ENCODE results near the gene ARSG.
A peak's percentile ranks its signal among the peaks of the same experiment; 100 is the strongest.
"Not testable (repeated sequence)": the region's sequence is repeated elsewhere in the genome, so short reads cannot be mapped to it uniquely, and the experiment has no call there.

The ARSG gene

GRCh38 chr17:68347380-68347779 is 56.1 kb downstream of the ARSG start:
- Histone ChIP-seq H3K79me2 (ENCODE audit: control insufficient read depth, low read length) (no peaks in the 10 kb centered on the region), H3K9me2 (replicated peaks; ENCODE audit: control insufficient read depth, low read length) (no peaks in the 10 kb centered on the region), H3K4me1 (ENCODE audit: control insufficient read depth, low read length) (peaks cover 26% of the 10 kb centered on the region), H3K4me2 (ENCODE audit: low read length) (peak overlapping the region; percentile 59), H3K27ac (ENCODE audit: low read depth, low read length) (no peak overlapping the region), H3F3A (ENCODE audit: control insufficient read depth, insufficient read depth) (no peaks in the 10 kb centered on the region), H3K27me3 (ENCODE audit: control insufficient read depth, low read length) (no peaks in the 10 kb centered on the region), H4K20me1 (ENCODE audit: control insufficient read depth, insufficient read depth, low read depth, low read length) (no peaks in the 10 kb centered on the region), H3K4me3 (ENCODE audit: low read length) (no peak overlapping the region), H3K9me3 (ENCODE audit: control insufficient read depth, insufficient read depth, low read length) (no peaks in the 10 kb centered on the region), H3K36me3 (ENCODE audit: control insufficient read depth, low read length) (no peaks in the 10 kb centered on the region)
- TF ChIP-seq CTCF (IDR thresholded peaks at IDR 0.05; ENCODE audit: low read depth, low read length, poor library complexity, severe bottlenecking) = no peak
- no peak for TF ChIP-seq EZH2phosphoT487 (IDR thresholded peaks at IDR 0.05; ENCODE audit: borderline replicate concordance, low read length)

GRCh38 chr17:68349157-68349556 is 57.9 kb downstream of the ARSG start:
- H3K9me3 ChIP-seq (ENCODE audit: control insufficient read depth, insufficient read depth, low read length) = no peaks in the 10 kb centered on the region
- H4K20me1 ChIP-seq (ENCODE audit: control insufficient read depth, insufficient read depth, low read depth, low read length) = no peaks in the 10 kb centered on the region
- no peaks in the 10 kb centered on the region for H3K9me2 ChIP-seq (replicated peaks; ENCODE audit: control insufficient read depth, low read length)
- H3K79me2 ChIP-seq (ENCODE audit: control insufficient read depth, low read length) = no peaks in the 10 kb centered on the region
- no peak overlapping the region for H3K4me3 ChIP-seq (ENCODE audit: low read length)
- H3K4me2 ChIP-seq (ENCODE audit: low read length) = no peak overlapping the region
- H3K4me1 ChIP-seq (ENCODE audit: control insufficient read depth, low read length) = peaks cover 25% of the 10 kb centered on the region
- no peaks in the 10 kb centered on the region for H3K36me3 ChIP-seq (ENCODE audit: control insufficient read depth, low read length)
- H3K27me3 ChIP-seq (ENCODE audit: control insufficient read depth, low read length) = no peaks in the 10 kb centered on the region
- no peak for TF ChIP-seq EZH2phosphoT487 (IDR thresholded peaks at IDR 0.05; ENCODE audit: borderline replicate concordance, low read length)
- no peak for TF ChIP-seq CTCF (IDR thresholded peaks at IDR 0.05; ENCODE audit: low read depth, low read length, poor library complexity, severe bottlenecking)
- H3K27ac ChIP-seq (ENCODE audit: low read depth, low read length) = no peak overlapping the region
- H3F3A ChIP-seq (ENCODE audit: control insufficient read depth, insufficient read depth) = no peaks in the 10 kb centered on the region

- no peaks in the 10 kb centered on the region for H3K9me3 ChIP-seq (ENCODE audit: control insufficient read depth, insufficient read depth, low read length)
- TF ChIP-seq CTCF (IDR thresholded peaks at IDR 0.05; ENCODE audit: low read depth, low read length, poor library complexity, severe bottlenecking) = no peak
- no peak for TF ChIP-seq EZH2phosphoT487 (IDR thresholded peaks at IDR 0.05; ENCODE audit: borderline replicate concordance, low read length)
- H3K4me1 ChIP-seq (ENCODE audit: control insufficient read depth, low read length) = peaks cover 17% of the 10 kb centered on the region
- no peak overlapping the region for H3K27ac ChIP-seq (ENCODE audit: low read depth, low read length)
- H3K9me2 ChIP-seq (replicated peaks; ENCODE audit: control insufficient read depth, low read length) = no peaks in the 10 kb centered on the region
- H3F3A ChIP-seq (ENCODE audit: control insufficient read depth, insufficient read depth) = no peaks in the 10 kb centered on the region
- no peak overlapping the region for H3K4me2 ChIP-seq (ENCODE audit: low read length)
- H4K20me1 ChIP-seq (ENCODE audit: control insufficient read depth, insufficient read depth, low read depth, low read length) = no peaks in the 10 kb centered on the region
- H3K79me2 ChIP-seq (ENCODE audit: control insufficient read depth, low read length) = no peaks in the 10 kb centered on the region
- no peak overlapping the region for H3K4me3 ChIP-seq (ENCODE audit: low read length)
- no peaks in the 10 kb centered on the region for H3K27me3 ChIP-seq (ENCODE audit: control insufficient read depth, low read length)
- H3K36me3 ChIP-seq (ENCODE audit: control insufficient read depth, low read length) = no peaks in the 10 kb centered on the region
Measured at GRCh38 chr17:68351395-68351794, 60.1 kb downstream of the ARSG start.

- H3K9me3 ChIP-seq (ENCODE audit: control insufficient read depth, insufficient read depth, low read length) = no peaks in the 10 kb centered on the region
- H3K27ac ChIP-seq (ENCODE audit: low read depth, low read length) = no peak overlapping the region
- no peaks in the 10 kb centered on the region for H3K79me2 ChIP-seq (ENCODE audit: control insufficient read depth, low read length)
- no peak overlapping the region for H3K4me2 ChIP-seq (ENCODE audit: low read length)
- no peaks in the 10 kb centered on the region for H4K20me1 ChIP-seq (ENCODE audit: control insufficient read depth, insufficient read depth, low read depth, low read length)
- TF ChIP-seq EZH2phosphoT487 (IDR thresholded peaks at IDR 0.05; ENCODE audit: borderline replicate concordance, low read length) (no peak), CTCF (IDR thresholded peaks at IDR 0.05; ENCODE audit: low read depth, low read length, poor library complexity, severe bottlenecking) (no peak)
- H3K9me2 ChIP-seq (replicated peaks; ENCODE audit: control insufficient read depth, low read length) = no peaks in the 10 kb centered on the region
- H3K4me3 ChIP-seq (ENCODE audit: low read length) = no peak overlapping the region
- H3K27me3 ChIP-seq (ENCODE audit: control insufficient read depth, low read length) = no peaks in the 10 kb centered on the region
- no peaks in the 10 kb centered on the region for H3K36me3 ChIP-seq (ENCODE audit: control insufficient read depth, low read length)
- H3F3A ChIP-seq (ENCODE audit: control insufficient read depth, insufficient read depth) = no peaks in the 10 kb centered on the region
- peaks cover 17% of the 10 kb centered on the region for H3K4me1 ChIP-seq (ENCODE audit: control insufficient read depth, low read length)
Measured at GRCh38 chr17:68352041-68352440, 60.7 kb downstream of the ARSG start.

- H3F3A ChIP-seq (ENCODE audit: control insufficient read depth, insufficient read depth); H3K9me2 ChIP-seq (replicated peaks; ENCODE audit: control insufficient read depth, low read length): not testable (repeated sequence)
Measured at GRCh38 chr17:68352671-68353070, 61.4 kb downstream of the ARSG start.

More at GRCh38 chr17:68352671-68353070, 61.4 kb downstream of the ARSG start:
- not testable (repeated sequence) for H3K4me3 ChIP-seq (ENCODE audit: low read length); H3K9me3 ChIP-seq (ENCODE audit: control insufficient read depth, insufficient read depth, low read length); H3K27ac ChIP-seq (ENCODE audit: low read depth, low read length); H4K20me1 ChIP-seq (ENCODE audit: control insufficient read depth, insufficient read depth, low read depth, low read length); H3K4me2 ChIP-seq (ENCODE audit: low read length); H3K79me2 ChIP-seq (ENCODE audit: control insufficient read depth, low read length); H3K36me3 ChIP-seq (ENCODE audit: control insufficient read depth, low read length); H3K27me3 ChIP-seq (ENCODE audit: control insufficient read depth, low read length)
- peaks cover 13% of the 10 kb centered on the region for H3K4me1 ChIP-seq (ENCODE audit: control insufficient read depth, low read length)
